NT2/D1 (cell line): ENCODE results near the gene HOXC6.

Experiments used
- SUZ12 ChIP-seq: IDR thresholded peaks from 2 replicates; pipeline ENCODE4 v1.6.1; 2011; ENCODE audit not compliant: insufficient read length, insufficient read depth; ENCODE audit errors: extremely low read depth
- YY1 ChIP-seq: IDR thresholded peaks from 2 replicates; pipeline ENCODE4 v1.6.1; 2011; ENCODE audit not compliant: insufficient read length, insufficient read depth

GRCh38 chr12:54011665-54012532, 16.3 kb upstream of the HOXC6 start:
- TF ChIP-seq YY1 (no peak), SUZ12 (no peak)
